Dermis blood vessel endothelial cell (primary cell): ENCODE measurements around the gene MOV10L1. TPM values are rescaled to one million over a fixed set of nuclear protein-coding genes. Genes with fewer than 3 reads are reported as not detected.

Experiments
- DNase-seq: peaks from one replicate; pipeline ENCODE4 v3.0.0; 2010
- total RNA-seq: library from RNA; depleted of rRNA; stranded (reverse); fragments of >200 nt; gene quantifications from 2 replicates; pipeline ENCODE4 v1.2.3, GENCODE V29; 2014

The MOV10L1 gene
- total RNA-seq, 1 donor from 2014 or later, result 35.1 TPM

GRCh38 chr22:50177537-50178470 lies 88.0 kb downstream of the MOV10L1 start:
- DNase-seq, result no peak

DNA sequence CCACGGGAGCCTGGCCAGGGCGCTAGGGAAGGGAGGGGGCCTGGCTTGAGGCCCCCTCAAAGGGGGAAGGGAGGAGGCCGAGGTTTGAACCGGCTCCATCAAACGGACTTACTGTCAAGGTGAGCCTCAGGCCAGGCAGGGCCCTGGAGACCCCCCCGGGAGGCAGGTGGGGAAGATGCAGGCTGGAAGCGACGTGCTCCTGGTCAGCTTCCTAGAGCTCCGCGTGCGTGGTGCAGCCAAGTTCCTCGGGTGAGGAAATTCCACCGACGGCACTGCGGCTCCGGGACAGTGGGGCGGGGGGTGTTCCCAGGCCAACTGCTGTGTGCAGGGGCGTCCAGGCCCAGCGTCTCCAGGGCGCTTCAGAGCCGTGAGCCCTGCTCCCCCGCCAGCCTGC lies 88.7 kb downstream of the MOV10L1 start:
- DNase-seq, result no peak

DNA sequence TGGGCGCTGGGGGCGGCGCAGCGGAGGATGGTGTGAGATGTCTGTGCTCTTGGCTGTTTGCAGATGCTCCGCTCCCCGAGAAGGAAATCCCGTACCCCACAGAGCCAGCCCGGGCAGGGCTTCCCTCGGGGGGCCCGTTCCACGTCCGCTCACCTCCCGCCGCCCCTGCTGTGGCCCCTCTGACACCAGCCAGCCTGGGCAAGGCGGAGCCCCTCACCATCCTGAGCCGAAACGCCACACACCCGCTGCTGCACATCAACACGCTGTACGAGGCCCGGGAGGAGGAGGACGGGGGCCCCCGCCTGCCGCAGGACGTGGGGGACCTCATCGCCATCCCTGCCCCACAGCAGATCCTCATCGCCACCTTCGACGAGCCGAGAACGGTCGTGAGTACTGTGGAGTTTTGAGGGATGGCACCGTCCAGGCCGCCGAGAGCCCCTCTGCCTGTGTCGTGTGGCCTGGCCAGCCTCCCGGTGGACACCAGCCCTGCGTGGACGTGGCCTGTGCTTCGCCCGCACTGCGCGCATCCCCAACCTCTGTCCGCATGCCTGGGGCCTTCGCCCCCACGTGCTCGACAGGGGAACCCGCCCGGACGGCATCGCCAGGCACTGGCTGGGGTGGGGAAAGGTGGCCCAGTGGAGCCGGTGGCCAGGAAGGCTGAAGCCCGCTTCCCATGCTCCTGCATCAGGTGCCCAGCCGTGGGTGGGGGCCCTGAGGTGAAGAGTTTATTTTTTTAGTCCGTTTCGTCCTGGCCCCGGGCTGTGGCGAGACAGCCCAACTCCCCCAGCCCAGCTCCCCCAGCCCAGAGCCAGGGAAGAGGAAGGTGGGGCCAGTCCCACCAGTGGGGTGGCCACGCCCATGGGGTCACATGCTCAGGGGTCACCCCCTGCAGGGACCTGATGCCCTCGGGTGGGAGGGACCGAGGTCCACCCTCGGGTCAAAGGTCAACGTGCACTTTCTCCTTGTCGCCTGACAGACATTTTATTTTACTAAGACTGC lies 89.4 kb downstream of the MOV10L1 start:
- DNase-seq, result no peak

GRCh38 chr22:50179937-50180726 lies 90.3 kb downstream of the MOV10L1 start:
- no peak for DNase-seq

DNA sequence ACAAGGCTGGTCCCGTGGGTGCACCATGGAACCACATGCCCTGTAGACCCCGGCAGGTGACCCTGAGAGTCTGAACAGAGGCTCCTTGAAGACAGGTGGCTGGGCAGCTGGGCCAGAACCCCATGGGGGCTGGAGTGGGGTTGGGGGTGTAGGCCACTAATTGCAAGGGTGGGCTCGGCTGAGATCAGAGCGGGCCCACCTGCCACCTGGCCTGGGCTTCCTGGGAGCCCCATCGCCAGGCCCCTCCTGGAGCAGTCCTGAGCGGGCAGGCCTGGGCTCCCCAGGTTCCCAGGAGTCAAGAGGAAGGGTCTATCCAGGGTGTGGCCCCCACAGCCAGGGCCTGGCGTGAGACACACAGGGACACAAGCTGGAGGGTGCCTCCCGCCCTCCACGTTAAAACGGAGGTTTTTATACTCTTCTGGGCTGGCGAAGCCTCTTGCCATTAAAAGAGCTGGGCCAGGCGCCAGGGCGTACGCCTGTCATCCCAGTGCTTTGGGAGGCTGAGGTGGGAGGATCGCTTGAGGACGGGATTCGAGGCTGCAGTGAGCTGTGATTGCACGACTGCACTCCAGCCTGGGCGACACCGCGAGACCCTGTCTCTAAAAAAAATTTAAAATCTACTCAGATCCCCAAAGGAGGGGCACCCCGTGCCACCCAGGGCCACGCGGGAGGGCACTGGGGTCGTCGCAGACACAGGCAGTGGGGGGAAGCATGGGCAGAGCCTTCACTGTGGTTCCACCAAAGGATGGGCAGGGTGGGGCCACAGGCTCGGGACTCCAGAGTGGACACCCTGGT lies 91.1 kb downstream of the MOV10L1 start:
- DNase-seq, result no peak

- DNase-seq, result no peak
Observed at GRCh38 chr22:50182176-50183081, 92.6 kb downstream of the MOV10L1 start.

DNA sequence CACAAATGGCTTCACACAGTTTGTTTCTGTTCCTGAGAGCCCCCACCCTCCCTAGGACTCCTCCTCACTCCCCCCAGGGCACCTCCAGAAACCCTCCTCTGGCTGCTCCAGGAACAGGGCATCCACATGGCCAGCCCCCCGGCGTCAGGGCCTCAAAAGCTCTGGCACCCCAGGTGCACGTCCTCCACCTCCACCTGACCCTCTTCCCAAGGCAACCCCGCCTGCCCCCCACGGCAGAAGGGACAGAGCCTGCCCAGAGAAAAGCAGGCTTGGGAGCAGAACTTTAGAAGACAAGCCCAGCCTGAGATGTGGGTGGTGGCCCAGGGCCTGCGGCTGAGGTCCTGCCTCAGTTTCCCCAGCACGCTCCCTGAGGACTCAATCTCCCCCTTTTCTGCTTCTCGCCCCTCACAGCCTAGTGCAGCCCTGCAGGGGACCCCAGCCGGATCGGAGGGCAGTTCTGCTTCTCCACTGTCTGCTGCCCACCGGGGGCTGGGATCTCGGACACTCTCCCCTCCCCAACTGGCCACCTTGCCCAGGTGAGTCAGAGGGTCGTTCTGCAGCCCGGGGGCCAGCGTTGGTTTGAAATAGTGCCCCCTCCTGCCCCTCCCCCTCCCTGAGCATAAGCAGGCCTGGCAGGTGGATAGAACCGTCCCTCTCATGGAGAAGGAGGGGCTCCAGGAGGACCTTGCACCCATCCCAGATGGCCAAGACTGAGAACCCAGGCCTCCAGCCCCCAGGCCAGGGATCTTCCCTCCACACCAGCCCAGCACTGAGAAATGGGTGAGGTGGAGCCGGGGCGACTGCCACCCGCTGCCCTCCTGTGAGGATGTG lies 93.5 kb downstream of the MOV10L1 start:
- no peak for DNase-seq

GRCh38 chr22:50184004-50184901 lies 94.4 kb downstream of the MOV10L1 start:
- DNase-seq, result peak; percentile 37

GRCh38 chr22:50184902-50185374 lies 95.1 kb downstream of the MOV10L1 start:
- DNase-seq, result peak; percentile 27

- DNase-seq, result peak; percentile 90
Observed at GRCh38 chr22:50185375-50186087, 95.7 kb downstream of the MOV10L1 start, which contains the start of gene TRABD. TRABD (plus strand) TSS chr22:50185913; CDS start chr22:50193061, 7,148 bp downstream.

- no peak for DNase-seq
Observed at GRCh38 chr22:50186181-50186714, 96.4 kb downstream of the MOV10L1 start.

- peak; percentile 23 for DNase-seq
Observed at GRCh38 chr22:50186761-50187523, 97.1 kb downstream of the MOV10L1 start.

DNA sequence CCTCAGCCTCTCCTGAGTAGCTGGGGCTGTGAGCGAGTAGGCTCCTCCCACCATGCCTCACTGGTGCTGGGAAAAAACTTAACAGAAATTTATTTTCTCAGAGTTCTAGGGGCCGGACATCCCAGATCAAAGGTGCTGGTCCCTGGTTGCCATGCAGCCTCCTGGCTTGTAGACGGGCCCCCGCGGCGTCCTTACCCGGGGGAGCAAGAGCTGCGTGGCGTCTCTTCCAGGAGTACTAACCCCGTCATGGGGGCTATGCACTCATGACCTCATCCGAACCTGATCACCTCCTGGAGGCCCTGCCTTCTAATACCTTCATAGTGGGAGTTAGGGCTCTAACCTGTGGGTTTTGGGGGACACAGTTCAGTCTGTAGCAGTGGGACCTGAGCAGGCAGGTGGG lies 98.5 kb downstream of the MOV10L1 start:
- no peak for DNase-seq

GRCh38 chr22:50189184-50189848 lies 99.5 kb downstream of the MOV10L1 start:
- DNase-seq, result no peak

GRCh38 chr22:50189849-50190181 lies 100.0 kb downstream of the MOV10L1 start:
- no peak for DNase-seq
